ENCODE results near the gene ZFAND4.

- TF ChIP-seq, protein P1, sequence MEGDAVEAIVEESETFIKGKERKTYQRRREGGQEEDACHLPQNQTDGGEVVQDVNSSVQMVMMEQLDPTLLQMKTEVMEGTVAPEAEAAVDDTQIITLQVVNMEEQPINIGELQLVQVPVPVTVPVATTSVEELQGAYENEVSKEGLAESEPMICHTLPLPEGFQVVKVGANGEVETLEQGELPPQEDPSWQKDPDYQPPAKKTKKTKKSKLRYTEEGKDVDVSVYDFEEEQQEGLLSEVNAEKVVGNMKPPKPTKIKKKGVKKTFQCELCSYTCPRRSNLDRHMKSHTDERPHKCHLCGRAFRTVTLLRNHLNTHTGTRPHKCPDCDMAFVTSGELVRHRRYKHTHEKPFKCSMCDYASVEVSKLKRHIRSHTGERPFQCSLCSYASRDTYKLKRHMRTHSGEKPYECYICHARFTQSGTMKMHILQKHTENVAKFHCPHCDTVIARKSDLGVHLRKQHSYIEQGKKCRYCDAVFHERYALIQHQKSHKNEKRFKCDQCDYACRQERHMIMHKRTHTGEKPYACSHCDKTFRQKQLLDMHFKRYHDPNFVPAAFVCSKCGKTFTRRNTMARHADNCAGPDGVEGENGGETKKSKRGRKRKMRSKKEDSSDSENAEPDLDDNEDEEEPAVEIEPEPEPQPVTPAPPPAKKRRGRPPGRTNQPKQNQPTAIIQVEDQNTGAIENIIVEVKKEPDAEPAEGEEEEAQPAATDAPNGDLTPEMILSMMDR (conservative IDR thresholded peaks at IDR 0.05 in 1 of 2, IDR thresholded peaks at IDR 0.05 in 1 of 2; ENCODE audit: low read depth in 1 of 2, low read length in 2 of 2), result no peak
- TF ChIP-seq EZH2 (IDR thresholded peaks at IDR 0.05; ENCODE audit: low read length, missing control alignments), result no peak
Measured at GRCh38 chr10:45614869-45615268, 57.7 kb downstream of the ZFAND4 start.

All from fibroblast of lung (primary cell).